H1 (cell line): Measurements from ENCODE around the gene CSF3R. TPM values are rescaled to one million over a fixed set of nuclear protein-coding genes. Genes with fewer than 3 reads are reported as not detected.

Experiments
- CHD2 ChIP-seq: IDR thresholded peaks from 2 replicates; pipeline ENCODE4 v1.6.1; 2012; ENCODE audit warnings: low read length, improper control_type of control experiment
- E2F6 ChIP-seq: IDR thresholded peaks from 2 replicates; pipeline ENCODE4 v1.6.1; 2012; ENCODE audit warnings: inconsistent platforms
- polyA plus RNA-seq, 7 experiments: library from polyadenylated mRNA; depleted of rRNA in 3 of 7; stranded (reverse) in 5 of 7; unstranded in 2 of 7; fragments of >200 nt in 5 of 7; fragments of 200-250 nt in 2 of 7; gene quantifications; 1 replicate in 5 of 7; 2 replicates in 1 of 7; 4 replicates in 1 of 7; pipeline versions ENCODE4 v1.2.1 to v1.2.3, GENCODE V29; 2011 to 2013; ENCODE audit warnings: missing spikeins in 2 of 7, mixed read lengths in 2 of 7
- total RNA-seq: library from RNA; stranded (reverse); fragmentation: NEBNext Ultra II Directional; extraction: Animal tissue kit (Norgen Biotek cat#: 25700); gene quantifications from 2 replicates; pipeline ENCODE4 v1.2.1, GENCODE V29; 2021

CSF3R gene
- total and polyA plus RNA-seq, 2 of the 8 experiments (the other 6 are each of a cell fraction or from before 2014, with no cell fraction given): not detected

GRCh38 chr1:36481771-36482723 lies 666 bp downstream of the CSF3R start (continued):
- TF ChIP-seq E2F6: no peak
- no peak for TF ChIP-seq CHD2
